Measurements from ENCODE around the gene KIDINS220. TPM values are rescaled to one million over a fixed set of nuclear protein-coding genes. Genes with fewer than 3 reads are reported as not detected.
A peak's percentile ranks its signal among the peaks of the same experiment; 100 is the strongest.

KIDINS220 gene
- total and polyA plus RNA-seq, 2 of the 13 experiments (the other 11 are each of a cell fraction or from before 2014, with no cell fraction given), result 25.2 to 32.3 TPM

DNA sequence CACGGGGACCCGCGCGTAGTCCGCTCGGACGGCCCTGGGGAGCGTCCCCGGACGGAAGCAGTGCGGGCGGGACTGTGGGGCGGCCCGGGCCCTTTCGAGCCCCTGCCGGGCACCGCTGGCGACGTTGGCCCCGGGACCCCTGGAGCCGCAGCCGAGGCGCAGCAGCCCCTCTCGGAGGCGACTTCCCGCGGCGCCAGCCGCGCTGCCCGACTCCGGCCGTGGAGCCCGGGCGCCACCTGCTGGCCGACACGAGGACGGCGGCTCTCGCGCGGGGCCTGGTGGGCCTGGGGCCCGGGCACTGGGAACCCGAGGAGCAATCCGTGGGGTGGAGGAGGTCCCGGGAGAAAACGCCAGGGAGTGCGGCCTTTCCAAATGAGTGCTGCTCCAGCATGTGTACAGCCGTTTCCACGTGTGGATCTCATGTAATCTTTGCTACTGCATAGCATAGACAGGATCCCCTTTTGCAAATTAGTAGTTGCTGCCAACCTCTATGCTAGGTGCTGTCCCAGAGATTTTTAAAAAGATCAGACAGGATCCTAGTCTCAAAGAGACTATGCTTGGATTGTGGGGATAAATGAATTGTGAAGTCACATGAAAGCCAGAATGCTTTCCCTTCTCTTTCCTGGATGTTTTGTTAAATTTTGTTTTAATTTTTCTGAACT, 151.6 kb downstream of the KIDINS220 start (continued):
- TF ChIP-seq KIAA2018 (CRISPR knock-in tag; IDR thresholded peaks at IDR 0.05; ENCODE audit: borderline replicate concordance) (no peak), U2AF1 (optimal IDR thresholded peaks at IDR 0.05; ENCODE audit: low read depth, low read length) (no peak), ZNF552 (CRISPR knock-in tag; IDR thresholded peaks at IDR 0.05; ENCODE audit: borderline replicate concordance) (0 out of 2 replicates have a peak, but pooled peaks have one; percentile 8), ZNF180 (CRISPR knock-in tag; IDR thresholded peaks at IDR 0.05; ENCODE audit: borderline replicate concordance, low read depth) (no peak), ZFP36L1 (CRISPR knock-in tag; IDR thresholded peaks at IDR 0.05) (no peak), HDAC2 (CRISPR knock-in tag; IDR thresholded peaks at IDR 0.05) (no peak), ZSCAN31 (CRISPR knock-in tag; IDR thresholded peaks at IDR 0.05; ENCODE audit: low read depth) (0 out of 2 replicates have a peak, but pooled peaks have one; percentile 48), ZNF777 (CRISPR knock-in tag; IDR thresholded peaks at IDR 0.05) (peak; percentile 44), PHF21A (CRISPR knock-in tag; IDR thresholded peaks at IDR 0.05) (peak; percentile 34; the same call in 1 of the 2 replicates), PHF8 (CRISPR knock-in tag; IDR thresholded peaks at IDR 0.05) (no peak), TAF1 (CRISPR knock-in tag; IDR thresholded peaks at IDR 0.05) (no peak; the same call in 1 of the 2 replicates), ZNF354B (CRISPR knock-in tag; IDR thresholded peaks at IDR 0.05) (no peak), ZNF484 (CRISPR knock-in tag; IDR thresholded peaks at IDR 0.05; ENCODE audit: borderline replicate concordance, low read depth) (no peak), KLF6 (CRISPR knock-in tag; IDR thresholded peaks at IDR 0.05) (0 out of 2 replicates have a peak, but pooled peaks have one; percentile 12)
- TF ChIP-seq, protein P1, sequence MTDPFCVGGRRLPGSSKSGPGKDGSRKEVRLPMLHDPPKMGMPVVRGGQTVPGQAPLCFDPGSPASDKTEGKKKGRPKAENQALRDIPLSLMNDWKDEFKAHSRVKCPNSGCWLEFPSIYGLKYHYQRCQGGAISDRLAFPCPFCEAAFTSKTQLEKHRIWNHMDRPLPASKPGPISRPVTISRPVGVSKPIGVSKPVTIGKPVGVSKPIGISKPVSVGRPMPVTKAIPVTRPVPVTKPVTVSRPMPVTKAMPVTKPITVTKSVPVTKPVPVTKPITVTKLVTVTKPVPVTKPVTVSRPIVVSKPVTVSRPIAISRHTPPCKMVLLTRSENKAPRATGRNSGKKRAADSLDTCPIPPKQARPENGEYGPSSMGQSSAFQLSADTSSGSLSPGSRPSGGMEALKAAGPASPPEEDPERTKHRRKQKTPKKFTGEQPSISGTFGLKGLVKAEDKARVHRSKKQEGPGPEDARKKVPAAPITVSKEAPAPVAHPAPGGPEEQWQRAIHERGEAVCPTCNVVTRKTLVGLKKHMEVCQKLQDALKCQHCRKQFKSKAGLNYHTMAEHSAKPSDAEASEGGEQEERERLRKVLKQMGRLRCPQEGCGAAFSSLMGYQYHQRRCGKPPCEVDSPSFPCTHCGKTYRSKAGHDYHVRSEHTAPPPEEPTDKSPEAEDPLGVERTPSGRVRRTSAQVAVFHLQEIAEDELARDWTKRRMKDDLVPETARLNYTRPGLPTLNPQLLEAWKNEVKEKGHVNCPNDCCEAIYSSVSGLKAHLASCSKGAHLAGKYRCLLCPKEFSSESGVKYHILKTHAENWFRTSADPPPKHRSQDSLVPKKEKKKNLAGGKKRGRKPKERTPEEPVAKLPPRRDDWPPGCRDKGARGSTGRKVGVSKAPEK (CRISPR knock-in tag; IDR thresholded peaks at IDR 0.05; ENCODE audit: borderline replicate concordance), result no peak
- TF ChIP-seq, protein P2, sequence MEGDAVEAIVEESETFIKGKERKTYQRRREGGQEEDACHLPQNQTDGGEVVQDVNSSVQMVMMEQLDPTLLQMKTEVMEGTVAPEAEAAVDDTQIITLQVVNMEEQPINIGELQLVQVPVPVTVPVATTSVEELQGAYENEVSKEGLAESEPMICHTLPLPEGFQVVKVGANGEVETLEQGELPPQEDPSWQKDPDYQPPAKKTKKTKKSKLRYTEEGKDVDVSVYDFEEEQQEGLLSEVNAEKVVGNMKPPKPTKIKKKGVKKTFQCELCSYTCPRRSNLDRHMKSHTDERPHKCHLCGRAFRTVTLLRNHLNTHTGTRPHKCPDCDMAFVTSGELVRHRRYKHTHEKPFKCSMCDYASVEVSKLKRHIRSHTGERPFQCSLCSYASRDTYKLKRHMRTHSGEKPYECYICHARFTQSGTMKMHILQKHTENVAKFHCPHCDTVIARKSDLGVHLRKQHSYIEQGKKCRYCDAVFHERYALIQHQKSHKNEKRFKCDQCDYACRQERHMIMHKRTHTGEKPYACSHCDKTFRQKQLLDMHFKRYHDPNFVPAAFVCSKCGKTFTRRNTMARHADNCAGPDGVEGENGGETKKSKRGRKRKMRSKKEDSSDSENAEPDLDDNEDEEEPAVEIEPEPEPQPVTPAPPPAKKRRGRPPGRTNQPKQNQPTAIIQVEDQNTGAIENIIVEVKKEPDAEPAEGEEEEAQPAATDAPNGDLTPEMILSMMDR (CRISPR knock-in tag; IDR thresholded peaks at IDR 0.05), result peak; percentile 91

Measured in HepG2 (cell line).